Dermis microvascular lymphatic vessel endothelial cell (primary cell): ENCODE data around the gene SAMD15. TPM values are rescaled to one million over a fixed set of nuclear protein-coding genes. Genes with fewer than 3 reads are reported as not detected.

ENCODE experiments used
- total RNA-seq: library from RNA; depleted of rRNA; stranded (reverse); fragments of >200 nt; gene quantifications from 2 replicates; pipeline ENCODE4 v1.2.1, GENCODE V29; 2014

SAMD15 gene
- total RNA-seq, 1 donor from 2014 or later = 1.0 TPM

Other genes with a start within 250 kb of the SAMD15 start
- not detected in 2 replicates for gene ZDHHC22, start 235.6 kb upstream of the SAMD15 start, total RNA-seq
- 0.13 and 0.77 TPM in 2 replicates for gene TMEM63C, start 195.6 kb upstream of the SAMD15 start, total RNA-seq
- gene NGB, start 106.2 kb upstream of the SAMD15 start, total RNA-seq = not detected in 2 replicates
- gene POMT2, start 56.5 kb upstream of the SAMD15 start, total RNA-seq = 7.8 and 9.0 TPM in 2 replicates
- 24.5 and 32.4 TPM in 2 replicates for gene GSTZ1, start 56.3 kb upstream of the SAMD15 start, total RNA-seq
- 8.3 and 8.7 TPM in 2 replicates for gene TMED8, start 285 bp upstream of the SAMD15 start, total RNA-seq
- gene NOXRED1, start 46.1 kb downstream of the SAMD15 start, total RNA-seq = 0.13 and 0.26 TPM in 2 replicates
- 25.2 and 25.9 TPM in 2 replicates for gene VIPAS39, start 80.2 kb downstream of the SAMD15 start, total RNA-seq
- 69.7 and 73.0 TPM in 2 replicates for gene AHSA1, start 80.7 kb downstream of the SAMD15 start, total RNA-seq
- gene ISM2, start 121.4 kb downstream of the SAMD15 start, total RNA-seq = under 0.01 TPM in 2 replicates
- 60.2 and 68.7 TPM in 2 replicates for gene SPTLC2, start 239.3 kb downstream of the SAMD15 start, total RNA-seq